NCI-H2029 treated with DMSO at 0.1 percent for 48 hours (cell line): ENCODE results near the gene CABLES1.
A peak's percentile ranks its signal among the peaks of the same experiment; 100 is the strongest.
"Not testable (repeated sequence)": the region's sequence is repeated elsewhere in the genome, so short reads cannot be mapped to it uniquely, and the experiment has no call there.

ENCODE experiments used
- DNase-seq: peaks from one replicate; lab custom pipeline; 2025; lab: John Stamatoyannopoulos, UW

The CABLES1 gene

GRCh38 chr18:23266717-23267446 is 131.6 kb downstream of the CABLES1 start:
- DNase-seq: no peak

GRCh38 chr18:23267447-23267776 is 132.1 kb downstream of the CABLES1 start:
- no peak for DNase-seq

GRCh38 chr18:23268641-23269040 is 133.4 kb downstream of the CABLES1 start:
- DNase-seq: no peak

- not testable (repeated sequence) for DNase-seq
These were observed 133.8 kb downstream of the CABLES1 start for GRCh38 chr18:23269068-23269467.

GRCh38 chr18:23269928-23270327 is 134.6 kb downstream of the CABLES1 start:
- no peak for DNase-seq

- DNase-seq: no peak
These were observed 135.8 kb downstream of the CABLES1 start for GRCh38 chr18:23270986-23271680.

GRCh38 chr18:23272498-23273232 is 137.4 kb downstream of the CABLES1 start:
- no peak for DNase-seq

GRCh38 chr18:23273443-23273966 is 138.2 kb downstream of the CABLES1 start:
- no peak for DNase-seq

GRCh38 chr18:23274638-23275482 is 139.6 kb downstream of the CABLES1 start:
- DNase-seq: no peak

- DNase-seq: no peak
These were observed 141.2 kb downstream of the CABLES1 start for GRCh38 chr18:23276451-23276850.

GRCh38 chr18:23277399-23277798 is 142.1 kb downstream of the CABLES1 start:
- DNase-seq: no peak

GRCh38 chr18:23279931-23280330 is 144.6 kb downstream of the CABLES1 start:
- DNase-seq: no peak

GRCh38 chr18:23280844-23281243 is 145.6 kb downstream of the CABLES1 start:
- no peak for DNase-seq

GRCh38 chr18:23281626-23282436 is 146.5 kb downstream of the CABLES1 start:
- no peak for DNase-seq

GRCh38 chr18:23282437-23282781 is 147.1 kb downstream of the CABLES1 start:
- DNase-seq: no peak

- no peak for DNase-seq
These were observed 148.7 kb downstream of the CABLES1 start for GRCh38 chr18:23283916-23284430.

- no peak for DNase-seq
These were observed 149.3 kb downstream of the CABLES1 start for GRCh38 chr18:23284629-23285028.

GRCh38 chr18:23285581-23285980 is 150.3 kb downstream of the CABLES1 start:
- DNase-seq: not testable (repeated sequence)

- peak; percentile 38 for DNase-seq
These were observed 156.3 kb downstream of the CABLES1 start for GRCh38 chr18:23291456-23292205.

- DNase-seq: no peak
These were observed 165.0 kb downstream of the CABLES1 start for GRCh38 chr18:23300231-23300805.
